ENCODE data around the gene KRTAP5-10.
"Not testable (repeated sequence)": the region's sequence is repeated elsewhere in the genome, so short reads cannot be mapped to it uniquely, and the experiment has no call there.

KRTAP5-10 gene

GRCh38 chr11:71613931-71614330, 48.6 kb downstream of the KRTAP5-10 start:
- DNase-seq, result not testable (repeated sequence)

DNA sequence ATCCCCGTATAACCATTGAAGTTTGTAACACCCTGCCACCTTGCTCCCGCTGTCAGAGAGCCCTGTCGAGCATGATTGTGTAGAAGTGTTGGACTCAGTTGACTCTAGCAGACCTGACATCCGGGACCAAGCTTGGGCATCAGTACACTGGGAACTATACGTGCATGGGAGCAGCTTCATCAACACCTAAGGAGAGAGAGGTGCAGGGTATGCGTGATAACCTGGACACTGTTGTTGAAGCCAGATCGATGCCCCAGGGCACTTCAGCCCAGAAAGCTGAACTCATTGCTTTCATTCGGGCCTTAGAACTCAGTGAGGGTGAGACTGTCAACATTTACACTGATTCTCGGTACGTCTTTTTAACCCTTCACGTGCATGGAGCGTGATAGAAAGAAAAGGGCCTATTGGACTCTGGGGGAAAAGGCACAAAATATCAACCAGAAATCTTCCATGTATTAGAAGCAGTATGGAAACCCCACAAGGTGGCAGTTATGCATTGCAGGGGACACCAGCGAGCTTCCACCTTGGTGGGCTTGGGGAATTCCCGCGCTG, 49.1 kb downstream of the KRTAP5-10 start:
- DNase-seq, result not testable (repeated sequence)

- DNase-seq, result not testable (repeated sequence)
Measured at GRCh38 chr11:71615003-71615402, 49.6 kb downstream of the KRTAP5-10 start.
